Measurements from ENCODE around the gene LTBP3. TPM values are rescaled to one million over a fixed set of nuclear protein-coding genes. Genes with fewer than 3 reads are reported as not detected.

Gene LTBP3
- total and polyA plus RNA-seq, 2 of the 13 experiments (the other 11 are each of a cell fraction or from before 2014, with no cell fraction given) = 12.2 to 68.1 TPM

GRCh38 chr11:65489706-65490320 is 68.3 kb downstream of the LTBP3 start (continued):
- TF ChIP-seq RNF2 (conservative IDR thresholded peaks at IDR 0.05; ENCODE audit: low read depth) (no peak), ZNF441 (CRISPR knock-in tag; IDR thresholded peaks at IDR 0.05; ENCODE audit: borderline replicate concordance) (peak; percentile 63; the same call in 1 of the 2 replicates), ZFP91 (CRISPR knock-in tag; IDR thresholded peaks at IDR 0.05; ENCODE audit: borderline replicate concordance) (peak; percentile 55), HMGXB4 (CRISPR knock-in tag; IDR thresholded peaks at IDR 0.05; ENCODE audit: borderline replicate concordance in 1 of 2, low read depth in 1 of 2) (peak; percentile 30 to 43; a peak in 1 of 4 replicates), NFE2L1 (CRISPR knock-in tag; IDR thresholded peaks at IDR 0.05; ENCODE audit: borderline replicate concordance) (no peak), ZNF562 (CRISPR knock-in tag; IDR thresholded peaks at IDR 0.05; ENCODE audit: borderline replicate concordance) (no peak), FIP1L1 (IDR thresholded peaks at IDR 0.05; ENCODE audit: borderline replicate concordance, insufficient read depth, low read depth, low read length) (0 out of 2 replicates have a peak, but pooled peaks have one; percentile 48), IRF9 (CRISPR knock-in tag; IDR thresholded peaks at IDR 0.05; ENCODE audit: borderline replicate concordance) (0 out of 2 replicates have a peak, but pooled peaks have one; percentile 37), BRD4 (CRISPR knock-in tag; IDR thresholded peaks at IDR 0.05) (peak; percentile 6; the same call in 1 of the 2 replicates), ELF3 (CRISPR knock-in tag; IDR thresholded peaks at IDR 0.05) (0 out of 2 replicates have a peak, but pooled peaks have one; percentile 10), REST (IDR thresholded peaks at IDR 0.05; ENCODE audit: borderline replicate concordance in 1 of 2, low read depth in 1 of 2, low read length in 2 of 2) (peak in 1 of 2 experiments; percentile 18; a peak in 1 of 4 replicates), ZNF343 (CRISPR knock-in tag; IDR thresholded peaks at IDR 0.05) (0 out of 2 replicates have a peak, but pooled peaks have one; percentile 58), JARID2 (CRISPR knock-in tag; IDR thresholded peaks at IDR 0.05; ENCODE audit: insufficient replicate concordance) (no peak), YY1 (IDR thresholded peaks at IDR 0.05; ENCODE audit: insufficient read depth, insufficient replicate concordance, low read depth, low read length) (no peak), MYC (CRISPR knock-in tag; IDR thresholded peaks at IDR 0.05; ENCODE audit: borderline replicate concordance) (peak; percentile 17; the same call in 1 of the 2 replicates), JUN (CRISPR knock-in tag; IDR thresholded peaks at IDR 0.05) (0 out of 2 replicates have a peak, but pooled peaks have one; percentile 18), ERF (CRISPR knock-in tag; IDR thresholded peaks at IDR 0.05) (0 out of 2 replicates have a peak, but pooled peaks have one; percentile 70)
